ENCODE data around the gene TNFAIP3. TPM values are rescaled to one million over a fixed set of nuclear protein-coding genes. Genes with fewer than 3 reads are reported as not detected.

The TNFAIP3 gene
- total RNA-seq, result 10 to 100 TPM; 13.4 to 29.9 (median 26.2) TPM

DNA sequence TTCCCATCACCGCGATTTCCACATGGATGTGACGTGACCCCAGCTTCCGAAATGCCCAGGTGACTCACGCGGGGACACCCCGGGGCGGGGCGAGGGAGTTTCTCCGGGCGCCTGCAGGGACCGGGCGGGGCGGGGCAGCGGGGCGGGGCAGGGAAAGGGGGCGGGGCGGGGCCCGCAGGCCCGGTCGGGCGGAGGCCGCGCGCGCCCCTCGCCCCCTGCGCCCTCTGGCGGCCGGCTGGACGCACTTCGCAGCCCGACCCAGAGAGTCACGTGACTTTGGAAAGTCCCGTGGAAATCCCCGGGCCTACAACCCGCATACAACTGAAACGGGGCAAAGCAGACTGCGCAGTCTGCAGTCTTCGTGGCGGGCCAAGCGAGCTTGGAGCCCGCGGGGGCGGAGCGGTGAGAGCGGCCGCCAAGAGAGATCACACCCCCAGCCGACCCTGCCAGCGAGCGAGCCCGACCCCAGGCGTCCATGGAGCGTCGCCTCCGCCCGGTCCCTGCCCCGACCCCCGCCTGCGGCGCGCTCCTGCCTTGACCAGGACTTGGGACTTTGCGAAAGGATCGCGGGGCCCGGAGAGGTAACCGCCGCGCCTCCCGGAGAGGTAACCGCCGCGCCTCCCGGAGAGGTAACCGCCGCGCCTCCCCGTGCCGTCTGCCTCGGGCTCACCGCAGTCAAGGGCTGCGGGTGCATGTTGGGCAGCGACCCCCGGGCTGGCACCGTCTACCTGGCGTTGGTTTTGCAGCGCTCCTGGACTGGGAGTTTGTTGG is at the start of gene TNFAIP3:
TNFAIP3 (plus strand) TSS at position 346 of the 771 bp plus-strand sequence. CDS start 3,969 bp downstream, outside the sequence.
- intact Hi-C loops (cut with DNase I; ENCODE audit: low total_unique reads), result loop anchor here (5.0 kb wide), 1 partner anchor 160 kb away; no protein-coding TSS in a partner anchor
- TF ChIP-seq POLR2A (IDR thresholded peaks at IDR 0.05) (no peak), CTCF (IDR thresholded peaks at IDR 0.05) (peak in 1 of 3 donors; percentile 53)
- WGBS, 2 donors, result 0 to 1% methylated on average over 42 to 63 of the region's 87 CpGs
- peak; percentile 92 to 99 for DNase-seq (ENCODE audit: low spot score in 2 of 2)
- peak within 1 kb of the TSS; percentile 65 for H3K4me3 ChIP-seq (ENCODE audit: low read depth, poor library complexity, severe bottlenecking)

DNA sequence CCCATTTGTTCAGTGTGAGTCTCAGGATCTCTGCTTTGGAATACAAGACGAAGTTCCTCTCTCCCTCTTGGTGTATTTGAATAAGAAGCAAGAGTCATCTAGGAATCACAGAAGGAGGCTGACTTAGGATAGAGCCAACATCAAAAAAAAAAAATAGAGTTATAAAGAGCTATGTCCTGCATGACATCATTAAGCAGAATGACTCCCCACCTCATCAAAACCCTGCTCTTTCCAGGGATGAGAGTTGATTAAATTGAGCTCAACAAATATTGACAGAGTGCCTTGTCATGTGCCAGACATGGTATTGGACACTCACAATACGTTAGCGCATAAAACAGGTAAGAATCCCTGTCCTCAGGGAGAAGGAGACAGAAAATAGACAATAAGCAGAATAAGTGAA is 48.6 kb upstream of the TNFAIP3 start:
- H3K4me3 ChIP-seq (ENCODE audit: low read depth, poor library complexity, severe bottlenecking), result no peak overlapping the region
- TF ChIP-seq CTCF (IDR thresholded peaks at IDR 0.05) (no peak), POLR2A (IDR thresholded peaks at IDR 0.05) (no peak)
- DNase-seq (ENCODE audit: low spot score in 2 of 2), result no peak
- 94 to 100% methylated on average over 3 of the region's 3 CpGs for WGBS, 2 donors
- intact Hi-C loops (cut with DNase I; ENCODE audit: low total_unique reads), result no loop called here

GRCh38 chr6:137819740-137820139 is 47.3 kb upstream of the TNFAIP3 start:
- H3K4me3 ChIP-seq (ENCODE audit: low read depth, poor library complexity, severe bottlenecking), result no peak overlapping the region
- intact Hi-C loops (cut with DNase I; ENCODE audit: low total_unique reads), result no loop called here
- 50 to 60% methylated on average over 2 of the region's 2 CpGs for WGBS, 2 donors
- no peak for DNase-seq (ENCODE audit: low spot score in 2 of 2)
- TF ChIP-seq CTCF (IDR thresholded peaks at IDR 0.05) (no peak), POLR2A (IDR thresholded peaks at IDR 0.05) (no peak)

- no peak for DNase-seq (ENCODE audit: low spot score in 2 of 2)
- WGBS, 2 donors, result 85 to 86% methylated on average over 2 of the region's 2 CpGs
- no peak overlapping the region for H3K4me3 ChIP-seq (ENCODE audit: low read depth, poor library complexity, severe bottlenecking)
- no peak for TF ChIP-seq POLR2A (IDR thresholded peaks at IDR 0.05)
- intact Hi-C loops (cut with DNase I; ENCODE audit: low total_unique reads), result no loop called here
Measured at GRCh38 chr6:137820425-137820824, 46.6 kb upstream of the TNFAIP3 start.

- no peak for DNase-seq (ENCODE audit: low spot score in 2 of 2)
- 43 to 66% methylated on average over 1 of the region's 1 CpG for WGBS, 2 donors
- intact Hi-C loops (cut with DNase I; ENCODE audit: low total_unique reads), result no loop called here
- H3K4me3 ChIP-seq (ENCODE audit: low read depth, poor library complexity, severe bottlenecking), result no peak overlapping the region
- TF ChIP-seq CTCF (IDR thresholded peaks at IDR 0.05) (no peak), POLR2A (IDR thresholded peaks at IDR 0.05) (no peak)
Measured at GRCh38 chr6:137820952-137821351, 46.1 kb upstream of the TNFAIP3 start.

- no peak for DNase-seq (ENCODE audit: low spot score in 2 of 2)
- no peak overlapping the region for H3K4me3 ChIP-seq (ENCODE audit: low read depth, poor library complexity, severe bottlenecking)
- TF ChIP-seq CTCF (IDR thresholded peaks at IDR 0.05) (no peak), POLR2A (IDR thresholded peaks at IDR 0.05) (no peak)
- intact Hi-C loops (cut with DNase I; ENCODE audit: low total_unique reads), result no loop called here
- 49 to 51% methylated on average over 3 of the region's 3 CpGs for WGBS, 2 donors
Measured at GRCh38 chr6:137821491-137821890, 45.6 kb upstream of the TNFAIP3 start.

All from lower leg skin (tissue), 4 donors.